ENCODE data around the gene PDE4D. TPM values are rescaled to one million over a fixed set of nuclear protein-coding genes. Genes with fewer than 3 reads are reported as not detected.

PDE4D gene
- total RNA-seq, 1 experiment from 2014 or later, result 2.4 TPM

DNA sequence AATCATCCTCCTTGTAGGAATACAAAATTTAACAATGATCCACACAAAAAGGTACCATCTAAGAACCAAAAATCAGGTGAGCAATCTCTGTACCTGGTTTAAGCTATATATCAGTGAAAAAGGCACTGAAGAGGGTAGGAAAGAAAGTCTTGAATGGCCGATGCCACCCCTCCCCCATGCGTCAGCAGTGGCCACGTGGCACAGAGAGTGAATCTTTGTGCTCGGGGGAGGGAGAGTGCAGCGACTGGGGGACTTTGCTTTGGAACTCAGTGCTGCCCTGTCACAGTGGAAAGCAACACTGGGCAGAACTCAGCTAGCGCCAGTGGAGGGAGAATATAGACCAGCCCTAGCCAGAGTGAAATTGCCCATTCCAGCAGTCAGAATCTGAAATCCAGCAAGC lies 28.3 kb upstream of the PDE4D start:
- Histone ChIP-seq H3K27me3 (ENCODE audit: control insufficient read depth, insufficient read depth, low read length) (no peaks in the 10 kb centered on the region), H3K27ac (ENCODE audit: low read length) (no peak overlapping the region), H3K4me1 (ENCODE audit: control insufficient read depth, insufficient read depth, low read length) (no peaks in the 10 kb centered on the region), H3K4me3 (ENCODE audit: low read depth in 2 of 2, low read length in 2 of 2) (no peak overlapping the region), H3K9me3 (ENCODE audit: control insufficient read depth, insufficient read depth, low read depth, low read length) (no peaks in the 10 kb centered on the region), H3K36me3 (ENCODE audit: control insufficient read depth, insufficient read depth, low read length) (no peaks in the 10 kb centered on the region)
- CTCF ChIA-PET, result no interaction called here
- BruUV-seq (replicated peaks), result no TSS peak
- intact Hi-C loops (cut with micrococcal nuclease; ENCODE audit: unreplicated experiment) (loop anchor here (10.0 kb wide), 1 partner anchor 107 kb away; no protein-coding TSS in a partner anchor), in situ Hi-C loops (cut with HindIII; ENCODE audit: low pct_unique_long_range_greater_than_20kb, low sequenced_read_pairs) (no loop called here)
- no peak for DNase-seq (ENCODE audit: low read depth, low spot score)
- TF ChIP-seq, protein P1, sequence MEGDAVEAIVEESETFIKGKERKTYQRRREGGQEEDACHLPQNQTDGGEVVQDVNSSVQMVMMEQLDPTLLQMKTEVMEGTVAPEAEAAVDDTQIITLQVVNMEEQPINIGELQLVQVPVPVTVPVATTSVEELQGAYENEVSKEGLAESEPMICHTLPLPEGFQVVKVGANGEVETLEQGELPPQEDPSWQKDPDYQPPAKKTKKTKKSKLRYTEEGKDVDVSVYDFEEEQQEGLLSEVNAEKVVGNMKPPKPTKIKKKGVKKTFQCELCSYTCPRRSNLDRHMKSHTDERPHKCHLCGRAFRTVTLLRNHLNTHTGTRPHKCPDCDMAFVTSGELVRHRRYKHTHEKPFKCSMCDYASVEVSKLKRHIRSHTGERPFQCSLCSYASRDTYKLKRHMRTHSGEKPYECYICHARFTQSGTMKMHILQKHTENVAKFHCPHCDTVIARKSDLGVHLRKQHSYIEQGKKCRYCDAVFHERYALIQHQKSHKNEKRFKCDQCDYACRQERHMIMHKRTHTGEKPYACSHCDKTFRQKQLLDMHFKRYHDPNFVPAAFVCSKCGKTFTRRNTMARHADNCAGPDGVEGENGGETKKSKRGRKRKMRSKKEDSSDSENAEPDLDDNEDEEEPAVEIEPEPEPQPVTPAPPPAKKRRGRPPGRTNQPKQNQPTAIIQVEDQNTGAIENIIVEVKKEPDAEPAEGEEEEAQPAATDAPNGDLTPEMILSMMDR (IDR thresholded peaks at IDR 0.05), result no peak
- no peak for TF ChIP-seq SIN3A (IDR thresholded peaks at IDR 0.05; ENCODE audit: borderline replicate concordance, insufficient read depth, low read depth, low read length)
- TF ChIP-seq, protein P2, sequence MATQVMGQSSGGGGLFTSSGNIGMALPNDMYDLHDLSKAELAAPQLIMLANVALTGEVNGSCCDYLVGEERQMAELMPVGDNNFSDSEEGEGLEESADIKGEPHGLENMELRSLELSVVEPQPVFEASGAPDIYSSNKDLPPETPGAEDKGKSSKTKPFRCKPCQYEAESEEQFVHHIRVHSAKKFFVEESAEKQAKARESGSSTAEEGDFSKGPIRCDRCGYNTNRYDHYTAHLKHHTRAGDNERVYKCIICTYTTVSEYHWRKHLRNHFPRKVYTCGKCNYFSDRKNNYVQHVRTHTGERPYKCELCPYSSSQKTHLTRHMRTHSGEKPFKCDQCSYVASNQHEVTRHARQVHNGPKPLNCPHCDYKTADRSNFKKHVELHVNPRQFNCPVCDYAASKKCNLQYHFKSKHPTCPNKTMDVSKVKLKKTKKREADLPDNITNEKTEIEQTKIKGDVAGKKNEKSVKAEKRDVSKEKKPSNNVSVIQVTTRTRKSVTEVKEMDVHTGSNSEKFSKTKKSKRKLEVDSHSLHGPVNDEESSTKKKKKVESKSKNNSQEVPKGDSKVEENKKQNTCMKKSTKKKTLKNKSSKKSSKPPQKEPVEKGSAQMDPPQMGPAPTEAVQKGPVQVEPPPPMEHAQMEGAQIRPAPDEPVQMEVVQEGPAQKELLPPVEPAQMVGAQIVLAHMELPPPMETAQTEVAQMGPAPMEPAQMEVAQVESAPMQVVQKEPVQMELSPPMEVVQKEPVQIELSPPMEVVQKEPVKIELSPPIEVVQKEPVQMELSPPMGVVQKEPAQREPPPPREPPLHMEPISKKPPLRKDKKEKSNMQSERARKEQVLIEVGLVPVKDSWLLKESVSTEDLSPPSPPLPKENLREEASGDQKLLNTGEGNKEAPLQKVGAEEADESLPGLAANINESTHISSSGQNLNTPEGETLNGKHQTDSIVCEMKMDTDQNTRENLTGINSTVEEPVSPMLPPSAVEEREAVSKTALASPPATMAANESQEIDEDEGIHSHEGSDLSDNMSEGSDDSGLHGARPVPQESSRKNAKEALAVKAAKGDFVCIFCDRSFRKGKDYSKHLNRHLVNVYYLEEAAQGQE (IDR thresholded peaks at IDR 0.05; ENCODE audit: insufficient read depth in 1 of 2, low read depth in 2 of 2, low read length in 1 of 2), result no peak
- TF ChIP-seq TCF7L2 (IDR thresholded peaks at IDR 0.05; ENCODE audit: low read depth, low read length), result no peak
- TF ChIP-seq POLR2AphosphoS5 (IDR thresholded peaks at IDR 0.05; ENCODE audit: low read depth, low read length), result no peak
- no peak for ATAC-seq
- POLR2A ChIA-PET, result no interaction called here

DNA sequence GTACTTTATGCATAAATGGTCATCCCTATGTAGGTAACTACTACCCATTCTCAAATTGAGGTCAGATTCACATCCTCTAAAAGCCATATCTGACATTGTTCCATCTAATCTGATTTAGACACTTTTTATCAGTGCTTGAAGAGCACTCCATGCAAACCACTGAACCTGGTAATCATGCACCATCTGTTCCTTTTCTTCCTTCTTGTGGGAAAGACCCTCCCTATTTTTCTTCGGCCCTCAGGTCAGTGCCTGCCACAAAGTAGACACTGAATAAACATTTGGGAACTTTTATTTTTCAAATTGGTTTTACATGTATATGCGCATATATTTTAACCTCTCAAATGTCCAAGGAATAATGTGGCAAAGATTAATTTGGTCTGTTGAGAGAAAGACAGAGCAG lies 26.0 kb upstream of the PDE4D start:
- in situ Hi-C loops (cut with HindIII; ENCODE audit: low pct_unique_long_range_greater_than_20kb, low sequenced_read_pairs) (no loop called here), intact Hi-C loops (cut with micrococcal nuclease; ENCODE audit: unreplicated experiment) (no loop called here)
- CTCF ChIA-PET, result no interaction called here
- H3K27ac ChIP-seq (ENCODE audit: low read length), result no peak overlapping the region
- no peaks in the 10 kb centered on the region for H3K9me3 ChIP-seq (ENCODE audit: control insufficient read depth, insufficient read depth, low read depth, low read length)
- BruUV-seq (replicated peaks), result no TSS peak
- H3K36me3 ChIP-seq (ENCODE audit: control insufficient read depth, insufficient read depth, low read length), result no peaks in the 10 kb centered on the region
- POLR2A ChIA-PET, result no interaction called here
- no peaks in the 10 kb centered on the region for H3K27me3 ChIP-seq (ENCODE audit: control insufficient read depth, insufficient read depth, low read length)
- no peak for TF ChIP-seq POLR2AphosphoS5 (IDR thresholded peaks at IDR 0.05; ENCODE audit: low read depth, low read length)
- no peak for TF ChIP-seq SIN3A (IDR thresholded peaks at IDR 0.05; ENCODE audit: borderline replicate concordance, insufficient read depth, low read depth, low read length)
- TF ChIP-seq, protein P2 (IDR thresholded peaks at IDR 0.05; ENCODE audit: insufficient read depth in 1 of 2, low read depth in 2 of 2, low read length in 1 of 2), result no peak
- DNase-seq (ENCODE audit: low read depth, low spot score) (no peak), ATAC-seq (no peak)
- no peaks in the 10 kb centered on the region for H3K4me1 ChIP-seq (ENCODE audit: control insufficient read depth, insufficient read depth, low read length)
- H3K4me3 ChIP-seq (ENCODE audit: low read depth in 2 of 2, low read length in 2 of 2), result no peak overlapping the region
